HUDEP-2 (cell line): ENCODE measurements around the gene SLC2A8.

ENCODE experiments used
- DNase-seq, 76 experiments: peaks; one replicate each; lab custom pipeline; 2025; ENCODE audit not compliant: unreplicated experiment in 76 of 76; lab: John Stamatoyannopoulos, UW

Gene SLC2A8

GRCh38 chr9:127370672-127371648 lies 26.0 kb upstream of the SLC2A8 start:
- DNase-seq, result no peak

GRCh38 chr9:127380479-127380878 lies 16.5 kb upstream of the SLC2A8 start:
- DNase-seq, result no peak

GRCh38 chr9:127382541-127382940 lies 14.4 kb upstream of the SLC2A8 start:
- DNase-seq, result no peak

DNA sequence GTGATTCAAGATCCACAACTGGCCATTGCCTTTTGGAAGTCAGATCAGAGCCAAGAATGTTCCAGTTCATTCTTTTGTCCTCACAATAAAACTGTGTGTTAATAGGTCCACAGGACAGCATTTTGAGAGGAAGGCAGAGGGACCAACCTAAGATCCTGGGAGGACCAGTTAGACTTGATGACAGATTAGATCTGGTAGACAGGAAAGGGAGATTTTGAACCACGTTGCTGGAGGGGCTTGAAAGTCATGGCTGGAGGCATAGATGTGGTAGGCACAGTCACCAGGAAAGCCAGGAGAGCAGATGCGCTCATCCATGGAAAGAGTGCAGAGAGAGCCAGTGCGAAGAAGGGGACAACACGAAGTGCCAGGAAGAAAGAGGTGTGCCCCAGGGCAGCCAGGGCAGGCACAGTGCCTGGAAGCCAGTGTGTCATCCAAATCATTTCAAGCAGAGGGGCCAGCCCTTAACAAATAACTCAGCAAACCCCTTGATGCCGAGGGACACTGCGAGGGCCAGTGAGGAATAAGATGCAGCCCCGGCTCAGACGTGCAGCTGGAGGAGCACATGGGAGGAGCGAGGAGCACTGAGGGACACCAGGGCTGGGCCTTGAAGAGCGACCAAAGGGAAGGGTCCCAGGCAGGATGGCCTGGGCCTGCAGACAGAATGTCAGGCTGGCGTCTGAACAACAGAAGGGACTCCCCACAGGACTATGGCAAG lies 12.8 kb upstream of the SLC2A8 start:
- no peak for DNase-seq

- no peak for DNase-seq
These were observed 12.1 kb upstream of the SLC2A8 start for GRCh38 chr9:127384901-127385300.

- no peak for DNase-seq
These were observed 10.7 kb upstream of the SLC2A8 start for GRCh38 chr9:127386249-127386648.

DNA sequence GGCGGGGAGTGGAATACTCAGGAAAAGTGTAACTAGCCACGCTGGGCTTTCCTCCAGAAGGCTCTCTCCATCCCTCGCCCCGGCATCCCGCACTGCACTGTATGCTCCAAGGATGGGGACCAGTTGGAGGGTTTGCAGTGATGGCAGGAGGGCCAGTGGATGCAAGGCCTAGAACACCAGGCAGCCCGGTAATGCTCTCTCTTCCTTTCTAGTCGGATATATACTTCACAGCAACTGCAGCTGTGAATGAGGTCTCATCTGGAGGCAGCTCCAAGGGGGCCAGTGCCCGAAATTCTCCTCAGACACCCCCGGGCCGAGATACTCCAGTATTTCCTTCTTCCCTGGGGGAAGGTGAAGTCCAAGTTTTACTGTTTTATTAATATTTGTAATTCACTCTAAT lies 10.0 kb upstream of the SLC2A8 start:
- DNase-seq, result no peak

DNA sequence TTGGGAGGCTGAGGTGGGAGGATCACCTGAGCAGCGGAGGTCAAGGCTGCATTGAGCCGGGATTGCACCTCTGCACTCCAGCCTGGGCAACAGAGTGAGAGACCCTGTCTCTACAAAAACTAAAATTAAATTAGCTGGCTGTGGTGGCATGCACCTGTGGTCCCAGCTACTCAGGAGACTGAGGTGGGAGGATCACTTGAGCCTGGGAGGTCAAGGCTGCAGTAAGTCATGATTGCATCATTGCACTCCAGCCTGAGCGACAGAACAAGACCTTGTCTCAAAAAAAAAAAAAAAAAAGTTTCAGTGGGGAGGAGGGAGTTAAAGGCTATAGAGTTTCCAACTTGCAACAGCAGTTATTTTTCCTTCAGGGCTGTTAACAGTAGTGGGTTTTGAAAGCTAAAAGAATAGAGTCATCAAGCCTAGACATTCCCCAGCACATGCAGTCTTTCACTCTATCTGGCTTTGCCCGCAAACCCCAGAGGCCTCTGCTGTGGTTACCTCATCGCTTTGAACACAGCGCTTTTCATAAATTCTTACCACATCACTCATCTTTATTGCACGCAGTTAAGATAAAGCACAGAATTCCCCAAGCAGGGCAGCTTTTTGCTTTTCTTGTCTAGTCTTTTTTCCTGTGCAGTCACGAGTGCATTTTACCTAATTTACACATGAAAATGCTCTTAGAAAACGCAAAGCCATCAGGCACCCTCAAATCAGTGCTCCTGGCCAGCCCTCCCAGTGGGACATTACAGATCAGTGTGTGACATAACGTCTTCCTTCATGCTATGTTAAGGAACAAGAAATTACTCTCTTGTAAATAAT lies 8.7 kb upstream of the SLC2A8 start:
- no peak for DNase-seq

- no peak for DNase-seq
These were observed 8.1 kb upstream of the SLC2A8 start for GRCh38 chr9:127388856-127389238.

DNA sequence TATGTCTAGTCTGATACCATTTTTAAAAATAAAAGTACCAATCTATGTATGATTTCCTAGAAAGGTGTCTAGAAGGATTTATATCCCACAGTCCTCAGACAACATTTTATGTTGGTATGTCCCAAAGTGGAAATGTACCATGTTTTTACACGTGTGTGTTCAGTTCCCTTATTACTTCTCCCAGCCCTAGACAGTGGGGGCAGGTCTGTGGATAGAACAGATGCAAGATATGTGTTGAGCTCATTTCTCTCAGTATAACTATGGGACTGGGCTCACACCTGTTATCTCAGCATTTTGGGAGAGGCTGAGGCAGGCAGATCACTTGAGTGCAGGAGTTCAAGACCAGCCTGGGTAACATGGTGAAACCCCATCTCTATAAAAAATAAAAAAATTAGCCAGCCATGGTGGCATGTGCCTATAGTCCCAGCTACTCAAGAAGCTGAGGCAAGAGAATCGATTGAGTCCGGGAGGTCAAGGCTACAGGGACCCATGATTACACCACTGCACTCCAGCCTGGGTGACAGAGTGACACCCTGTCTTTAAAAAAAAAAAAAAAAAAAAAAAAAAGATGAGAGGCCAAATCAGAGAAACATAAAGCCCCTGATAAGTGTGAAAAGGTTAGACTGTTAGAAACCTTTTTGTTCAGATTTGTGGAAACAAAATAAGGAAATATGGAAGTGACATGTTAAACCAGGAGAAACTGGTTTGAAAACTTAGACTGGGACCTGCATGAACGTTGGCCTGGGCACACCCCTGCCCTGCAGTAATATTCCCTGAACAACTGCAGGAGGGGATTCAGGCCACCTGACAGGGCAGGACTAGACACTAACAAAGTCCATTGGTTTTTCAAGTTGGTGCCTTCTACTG lies 7.4 kb upstream of the SLC2A8 start:
- DNase-seq, result no peak

DNA sequence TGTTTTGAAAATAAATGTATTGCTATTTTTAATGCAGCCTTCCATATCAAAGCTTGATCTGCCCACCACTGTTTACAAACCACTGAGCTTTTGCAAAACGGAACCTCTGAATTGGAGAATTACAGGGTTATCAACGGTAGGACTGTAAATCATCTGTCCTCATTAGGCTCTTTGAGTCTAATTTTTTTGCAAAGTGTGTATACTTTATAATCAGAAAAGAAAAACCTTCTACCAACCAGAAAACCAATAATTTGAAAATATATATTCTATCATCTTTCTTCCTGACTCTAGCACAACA lies 6.8 kb upstream of the SLC2A8 start:
- DNase-seq, result no peak

DNA sequence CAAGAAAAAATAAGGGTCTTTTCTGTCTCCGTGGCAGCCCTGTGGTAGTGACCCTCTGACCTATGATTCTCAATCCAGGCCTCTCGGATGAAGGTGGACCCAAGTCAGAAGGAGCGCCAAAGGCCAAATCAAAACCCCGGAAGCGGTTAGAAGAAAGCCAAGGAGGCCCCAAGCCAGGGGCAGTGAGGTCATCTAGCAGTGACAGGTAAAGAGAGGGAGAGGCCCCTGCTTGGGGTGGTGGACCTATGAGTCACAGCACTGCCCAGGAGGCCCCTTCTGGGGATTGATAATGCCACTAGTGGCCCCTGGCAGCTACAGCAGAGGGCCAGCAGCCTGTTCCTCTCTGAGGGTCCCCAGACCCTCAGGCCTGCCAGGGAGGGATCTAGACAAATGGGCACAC lies 6.4 kb upstream of the SLC2A8 start:
- DNase-seq, result no peak

GRCh38 chr9:127392166-127392565 lies 4.8 kb upstream of the SLC2A8 start:
- no peak for DNase-seq

GRCh38 chr9:127392976-127393375 lies 4.0 kb upstream of the SLC2A8 start:
- DNase-seq, result no peak

- no peak for DNase-seq
These were observed 3.3 kb upstream of the SLC2A8 start for GRCh38 chr9:127393645-127394044.

DNA sequence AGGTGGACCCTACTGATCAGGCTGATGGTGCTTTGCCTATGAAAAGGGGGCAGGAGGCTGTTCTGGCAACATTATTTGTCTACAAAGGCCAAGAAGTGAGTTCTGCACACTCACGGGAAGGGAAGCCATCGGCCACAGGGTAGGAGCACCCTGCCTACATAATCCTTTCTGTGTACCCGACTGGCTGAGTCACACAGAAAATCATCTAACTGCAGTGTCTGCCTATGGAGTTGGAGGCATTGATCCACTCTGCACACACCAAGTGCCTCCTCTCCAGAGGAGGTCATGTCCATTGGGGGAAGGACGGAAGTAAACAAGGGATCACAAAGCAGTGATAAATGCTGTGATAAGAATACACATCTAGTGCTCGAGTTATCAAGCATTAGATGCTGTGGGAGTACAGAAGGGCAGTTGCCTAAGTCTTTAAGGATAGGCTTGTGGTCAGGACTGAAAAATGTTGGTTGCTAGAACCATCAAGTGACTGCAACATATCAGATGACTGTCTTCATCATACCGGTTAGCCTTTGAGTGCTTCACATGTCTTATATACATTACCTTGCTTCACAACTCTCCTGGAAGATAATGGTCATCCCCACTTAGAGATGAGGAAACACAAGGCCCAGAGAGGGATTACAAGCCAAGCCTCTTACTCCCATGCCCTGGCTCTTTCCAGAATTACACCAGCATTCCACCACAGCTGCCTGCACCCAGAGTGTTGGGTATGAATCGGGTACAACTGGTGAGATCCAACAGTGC lies 1.3 kb upstream of the SLC2A8 start:
- DNase-seq, result no peak

- DNase-seq, result peak in 1 of 76 experiments; percentile 76
These were observed 639 bp upstream of the SLC2A8 start for GRCh38 chr9:127396253-127396807.

GRCh38 chr9:127397646-127398274 lies 791 bp downstream of the SLC2A8 start:
- peak in 6 of 76 experiments; percentile 6 to 20 (median 10) for DNase-seq

GRCh38 chr9:127398275-127398647 lies 1.3 kb downstream of the SLC2A8 start:
- no peak for DNase-seq
